ENCODE measurements around the gene RAPGEF4.

The RAPGEF4 gene

GRCh38 chr2:173099804-173100203 is 364.2 kb downstream of the RAPGEF4 start:
- no peaks in the 10 kb centered on the region for H3K9me2 ChIP-seq (replicated peaks; ENCODE audit: control insufficient read depth, low read length)
- peaks cover 42% of the 10 kb centered on the region for H3K36me3 ChIP-seq (ENCODE audit: control insufficient read depth, low read length)
- no peaks in the 10 kb centered on the region for H3F3A ChIP-seq (ENCODE audit: control insufficient read depth, insufficient read depth)
- TF ChIP-seq CTCF (IDR thresholded peaks at IDR 0.05; ENCODE audit: low read depth, low read length, poor library complexity, severe bottlenecking): no peak
- no peak for TF ChIP-seq EZH2phosphoT487 (IDR thresholded peaks at IDR 0.05; ENCODE audit: borderline replicate concordance, low read length)
- no peaks in the 10 kb centered on the region for H3K4me1 ChIP-seq (ENCODE audit: control insufficient read depth, low read length)
- no peaks in the 10 kb centered on the region for H3K9me3 ChIP-seq (ENCODE audit: control insufficient read depth, insufficient read depth, low read length)
- H3K4me3 ChIP-seq (ENCODE audit: low read length): no peak overlapping the region
- H3K4me2 ChIP-seq (ENCODE audit: low read length): no peak overlapping the region
- no peaks in the 10 kb centered on the region for H3K27me3 ChIP-seq (ENCODE audit: control insufficient read depth, low read length)
- peaks cover 10% of the 10 kb centered on the region; the same call in 1 of the 2 replicates for H4K20me1 ChIP-seq (ENCODE audit: control insufficient read depth, insufficient read depth, low read depth, low read length)
- no peak overlapping the region for H3K27ac ChIP-seq (ENCODE audit: low read depth, low read length)
- peaks cover 13% of the 10 kb centered on the region for H3K79me2 ChIP-seq (ENCODE audit: control insufficient read depth, low read length)

DNA sequence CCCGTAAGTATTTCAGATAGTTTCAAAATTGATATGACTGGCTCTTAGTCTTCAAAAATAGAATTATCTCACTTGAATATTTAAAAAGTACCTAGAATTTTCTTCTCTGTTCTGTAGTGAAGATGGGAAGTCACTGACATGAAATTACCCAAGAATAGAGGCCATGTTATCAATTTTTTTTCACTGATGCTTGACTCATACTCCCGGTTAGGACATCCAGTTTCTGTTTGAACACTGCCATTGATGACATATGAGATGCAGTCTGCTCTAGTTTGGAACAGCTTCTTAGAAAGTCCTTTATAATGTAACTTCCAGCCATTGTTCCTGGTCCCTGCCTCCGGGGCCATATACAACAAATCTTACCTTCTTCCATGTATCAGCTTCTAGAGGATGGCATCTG is 366.0 kb downstream of the RAPGEF4 start:
- H3K4me3 ChIP-seq (ENCODE audit: low read length): no peak overlapping the region
- no peak overlapping the region for H3K4me2 ChIP-seq (ENCODE audit: low read length)
- H3K36me3 ChIP-seq (ENCODE audit: control insufficient read depth, low read length): peaks cover 28% of the 10 kb centered on the region
- TF ChIP-seq EZH2phosphoT487 (IDR thresholded peaks at IDR 0.05; ENCODE audit: borderline replicate concordance, low read length) (no peak), CTCF (IDR thresholded peaks at IDR 0.05; ENCODE audit: low read depth, low read length, poor library complexity, severe bottlenecking) (no peak)
- no peaks in the 10 kb centered on the region for H3F3A ChIP-seq (ENCODE audit: control insufficient read depth, insufficient read depth)
- no peaks in the 10 kb centered on the region for H3K9me2 ChIP-seq (replicated peaks; ENCODE audit: control insufficient read depth, low read length)
- H3K4me1 ChIP-seq (ENCODE audit: control insufficient read depth, low read length): no peaks in the 10 kb centered on the region
- H3K27ac ChIP-seq (ENCODE audit: low read depth, low read length): no peak overlapping the region
- H3K27me3 ChIP-seq (ENCODE audit: control insufficient read depth, low read length): no peaks in the 10 kb centered on the region
- no peaks in the 10 kb centered on the region for H3K9me3 ChIP-seq (ENCODE audit: control insufficient read depth, insufficient read depth, low read length)
- peaks cover 10% of the 10 kb centered on the region; the same call in 1 of the 2 replicates for H4K20me1 ChIP-seq (ENCODE audit: control insufficient read depth, insufficient read depth, low read depth, low read length)
- H3K79me2 ChIP-seq (ENCODE audit: control insufficient read depth, low read length): peaks cover 13% of the 10 kb centered on the region
